Dendritic cell treated with granulocyte-macrophage colony-stimulating factor and Interleukin-4, amounts not matched to agents 40 ng/mL and 50 ng/mL, for 4 days (primary cell): ENCODE results near the gene FAM20C.

ENCODE experiments used
- H3K27ac Mint-ChIP-seq: one replicate; pipeline ENCODE4 v1.8.0; 2022; ENCODE audit warnings: mild to moderate bottlenecking, mixed read lengths
- H3K27me3 Mint-ChIP-seq: one replicate; pipeline ENCODE4 v1.8.0; 2022; ENCODE audit warnings: mild to moderate bottlenecking, mixed read lengths
- H3K36me3 Mint-ChIP-seq: one replicate; pipeline ENCODE4 v1.8.0; 2022; ENCODE audit warnings: low read depth, mixed read lengths
- H3K4me1 Mint-ChIP-seq: one replicate; pipeline ENCODE4 v1.8.0; 2022; ENCODE audit warnings: low read depth, mixed read lengths
- H3K4me3 Mint-ChIP-seq: one replicate; pipeline ENCODE4 v1.8.0; 2022; ENCODE audit warnings: mild to moderate bottlenecking, moderate library complexity, mixed read lengths
- H3K9me3 Mint-ChIP-seq: one replicate; pipeline ENCODE4 v1.8.0; 2022; ENCODE audit warnings: mixed read lengths
- intact Hi-C: fragments of 100-400 bp; cut with micrococcal nuclease; formaldehyde crosslinking; loops from one replicate; pipeline ENCODE4 v1.15.0; 2022

The FAM20C gene

DNA sequence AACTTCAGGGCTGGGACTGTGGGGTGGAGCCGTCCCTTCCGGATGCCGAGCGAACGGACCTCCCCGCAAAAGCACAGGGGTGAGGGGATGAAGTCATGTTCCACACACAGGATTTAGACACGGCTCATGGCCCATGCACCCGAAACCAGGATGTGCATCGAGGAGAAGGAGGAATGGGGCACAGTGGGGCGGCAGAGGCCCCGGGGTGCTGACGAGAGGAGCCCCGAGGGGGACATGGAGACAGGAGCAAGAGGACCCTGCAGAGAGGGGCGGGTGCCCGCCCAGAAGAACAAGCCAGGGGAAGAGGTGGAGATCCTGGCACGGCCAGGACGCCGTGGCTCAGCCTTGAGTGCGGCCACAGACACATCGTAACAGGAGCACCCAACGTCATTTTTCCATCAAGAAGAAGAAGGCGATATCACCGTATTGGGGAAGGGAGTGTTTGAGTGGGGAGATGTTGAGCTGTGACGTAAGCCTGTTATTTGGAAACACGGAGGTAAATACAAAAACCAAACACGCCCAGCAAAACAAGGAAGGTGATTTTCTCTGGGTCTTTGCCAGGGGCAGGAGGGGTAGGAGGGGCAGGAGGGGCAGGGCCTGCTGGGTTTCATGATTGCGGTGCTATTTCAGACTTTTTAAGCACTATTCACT, 72.3 kb downstream of the FAM20C start:
- intact Hi-C loops = no loop called here
- Mint-ChIP-seq H3K27ac (peak overlapping the region; percentile 0), H3K4me3 (no peak overlapping the region), H3K36me3 (peaks cover 29% of the 10 kb centered on the region), H3K27me3 (peaks cover 7% of the 10 kb centered on the region), H3K4me1 (peaks cover 20% of the 10 kb centered on the region), H3K9me3 (peaks cover 32% of the 10 kb centered on the region)

DNA sequence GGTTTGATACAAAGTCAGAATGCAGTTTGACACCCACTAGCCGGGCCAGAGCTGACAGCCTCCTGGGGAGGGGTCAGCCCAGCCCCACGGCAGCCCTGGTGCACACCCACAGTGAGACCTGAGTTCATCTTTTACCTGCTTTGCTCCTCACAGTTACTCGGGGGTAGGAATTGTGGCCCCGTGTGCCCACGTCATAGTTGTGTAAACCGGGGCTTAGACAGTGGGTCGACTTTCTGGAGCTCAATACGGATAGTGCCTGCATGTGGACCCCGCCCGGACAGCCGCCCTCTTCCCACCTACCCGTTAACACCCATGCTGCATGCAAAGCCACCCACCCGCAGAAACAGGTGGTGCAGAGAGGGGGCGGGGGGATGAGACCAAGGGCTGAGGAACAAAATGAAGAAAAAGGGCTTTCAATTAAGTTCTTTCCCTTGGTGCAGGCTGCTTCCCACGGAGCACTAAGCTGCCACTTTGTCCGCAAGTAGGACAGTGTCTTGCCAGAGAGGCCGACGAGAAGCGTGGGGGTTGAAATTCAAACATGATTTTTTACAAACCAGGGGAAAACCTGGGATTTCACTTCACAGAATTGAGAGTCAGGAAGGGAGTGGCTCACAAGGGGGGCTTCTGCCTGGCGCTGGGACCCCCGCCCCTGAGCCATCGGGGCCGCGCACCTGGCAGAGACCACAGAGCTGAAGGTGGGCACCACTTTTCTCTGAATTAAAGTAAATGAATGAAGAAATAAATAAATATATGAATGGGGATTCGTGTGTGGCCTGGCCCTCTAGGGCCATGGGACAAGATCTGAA, 73.0 kb downstream of the FAM20C start:
- Mint-ChIP-seq H3K36me3 (peaks cover 22% of the 10 kb centered on the region), H3K27me3 (peaks cover 8% of the 10 kb centered on the region), H3K9me3 (peaks cover 29% of the 10 kb centered on the region), H3K4me3 (no peak overlapping the region), H3K4me1 (peaks cover 20% of the 10 kb centered on the region), H3K27ac (no peak overlapping the region)
- intact Hi-C loops = no loop called here

DNA sequence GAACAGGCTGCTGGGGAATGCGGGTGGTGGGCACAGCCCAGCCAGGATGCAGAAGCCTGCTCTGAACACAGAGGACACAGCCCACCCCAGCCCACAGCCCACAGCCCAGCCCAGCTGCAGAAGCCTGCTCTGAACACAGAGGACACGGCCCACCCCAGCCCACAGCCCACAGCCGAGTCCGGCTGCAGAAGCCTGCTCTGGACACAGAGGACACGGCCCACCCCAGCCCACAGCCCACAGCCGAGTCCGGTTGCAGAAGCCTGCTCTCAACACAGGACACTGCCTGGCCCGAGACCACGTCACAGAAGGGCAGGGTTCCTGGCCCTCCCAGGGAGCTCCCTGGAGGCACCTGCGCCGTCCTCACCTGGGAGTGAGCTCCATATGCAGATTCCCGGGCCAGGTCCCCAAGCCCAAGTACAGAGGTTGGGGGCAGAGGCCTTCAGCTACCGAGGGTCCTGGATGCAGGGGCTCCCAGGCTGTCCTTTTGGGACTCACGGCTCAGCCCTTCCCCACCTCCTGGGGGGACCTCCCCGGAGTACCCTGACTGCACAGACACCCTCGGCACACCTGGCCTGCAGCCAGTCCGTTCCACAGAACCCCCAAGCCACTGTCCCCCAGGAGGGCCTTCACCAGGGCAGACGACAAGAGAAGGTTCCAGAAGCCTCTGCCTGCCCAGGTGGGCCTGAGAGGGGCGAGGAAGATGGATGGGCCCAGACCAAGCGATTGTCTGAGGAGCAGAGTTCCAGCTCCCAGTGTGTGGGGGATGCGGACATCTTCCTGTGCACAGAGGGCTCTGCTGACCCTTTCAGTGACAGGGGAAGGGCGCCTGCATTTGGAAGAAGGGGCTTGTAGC, 73.9 kb downstream of the FAM20C start:
- Mint-ChIP-seq H3K27me3 (peaks cover 8% of the 10 kb centered on the region), H3K4me3 (no peak overlapping the region)

DNA sequence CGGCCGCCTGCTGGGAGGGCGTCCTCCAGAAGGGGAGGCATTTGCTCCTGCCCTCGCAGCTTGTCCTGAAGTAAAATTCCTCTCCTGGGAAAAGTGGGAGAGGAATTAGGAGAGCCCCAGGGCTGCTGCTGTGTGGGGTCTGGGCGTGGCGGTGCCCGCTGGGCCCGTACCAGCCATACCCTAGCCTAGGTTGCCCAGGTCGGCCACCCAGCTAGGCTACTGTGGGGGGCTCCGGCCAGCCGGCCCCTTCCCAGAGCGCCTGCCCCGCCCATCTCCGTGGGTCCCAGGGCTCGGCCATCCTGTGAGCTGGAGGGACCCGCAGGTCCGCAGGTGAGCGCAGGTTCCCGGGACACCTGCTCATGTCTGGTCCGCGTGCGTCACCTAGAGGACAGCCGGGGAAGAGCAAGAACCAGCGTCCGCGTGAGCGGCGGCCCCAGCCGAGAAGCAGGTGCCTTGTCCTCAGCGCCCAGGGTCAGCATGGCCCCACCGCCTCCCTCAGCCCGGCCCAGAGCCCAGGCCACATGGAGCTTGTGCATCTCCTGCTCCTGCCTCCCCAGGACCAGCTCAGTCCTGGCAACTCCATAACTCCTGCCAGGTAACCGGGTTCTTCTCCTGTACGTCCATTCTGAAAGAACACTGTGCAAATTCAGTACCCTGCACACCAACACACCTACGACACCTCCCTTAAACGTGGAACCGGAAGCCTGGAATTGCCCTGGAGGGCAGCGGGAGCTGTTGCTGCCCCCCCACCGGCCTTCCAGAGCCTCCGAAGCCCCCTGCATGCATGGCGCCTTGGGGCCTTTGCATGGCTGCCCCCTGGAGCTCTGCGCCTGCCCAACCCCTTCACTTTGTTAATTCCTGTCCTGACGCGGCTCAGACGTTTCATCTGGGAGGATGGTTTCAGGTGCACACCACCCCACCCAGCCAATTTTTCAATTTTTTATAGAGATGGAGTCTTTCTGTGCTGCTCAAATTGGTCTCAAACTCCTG, 74.8 kb downstream of the FAM20C start:
- H3K27me3 Mint-ChIP-seq = peaks cover 10% of the 10 kb centered on the region
- peaks cover 19% of the 10 kb centered on the region for H3K9me3 Mint-ChIP-seq
- peaks cover 16% of the 10 kb centered on the region for H3K4me1 Mint-ChIP-seq
- H3K36me3 Mint-ChIP-seq = peaks cover 7% of the 10 kb centered on the region
- no peak overlapping the region for H3K27ac Mint-ChIP-seq
- no peak overlapping the region for H3K4me3 Mint-ChIP-seq
- intact Hi-C loops = no loop called here

More for the DNA sequence above, 73.9 kb downstream of the FAM20C start:
- intact Hi-C loops = no loop called here
- Mint-ChIP-seq H3K36me3 (peaks cover 17% of the 10 kb centered on the region), H3K4me1 (peaks cover 20% of the 10 kb centered on the region), H3K9me3 (peaks cover 29% of the 10 kb centered on the region), H3K27ac (no peak overlapping the region)

DNA sequence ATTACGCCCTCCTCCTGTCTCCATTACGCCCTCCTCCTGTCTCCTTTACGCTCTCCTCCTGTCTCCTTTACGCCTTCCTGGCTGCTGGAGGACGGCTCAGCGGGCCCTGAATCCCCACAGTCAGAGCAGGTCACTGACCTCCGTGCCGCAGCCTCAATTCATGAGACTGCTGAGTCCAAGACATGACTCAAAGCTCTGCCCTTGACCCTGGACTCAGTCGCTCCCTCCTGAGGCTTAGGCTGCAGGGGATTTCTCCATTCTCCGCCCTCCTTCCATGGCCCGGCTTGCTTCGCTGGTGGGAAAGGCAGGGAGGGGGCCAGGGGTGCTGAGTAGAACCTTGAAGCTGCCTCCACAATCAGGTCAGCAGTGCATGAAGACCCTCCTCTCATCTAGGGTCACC, 76.6 kb downstream of the FAM20C start:
- intact Hi-C loops = no loop called here
- Mint-ChIP-seq H3K36me3 (no peaks in the 10 kb centered on the region), H3K4me1 (peaks cover 9% of the 10 kb centered on the region), H3K27ac (no peak overlapping the region), H3K4me3 (no peak overlapping the region), H3K9me3 (peaks cover 30% of the 10 kb centered on the region), H3K27me3 (peaks cover 10% of the 10 kb centered on the region)

DNA sequence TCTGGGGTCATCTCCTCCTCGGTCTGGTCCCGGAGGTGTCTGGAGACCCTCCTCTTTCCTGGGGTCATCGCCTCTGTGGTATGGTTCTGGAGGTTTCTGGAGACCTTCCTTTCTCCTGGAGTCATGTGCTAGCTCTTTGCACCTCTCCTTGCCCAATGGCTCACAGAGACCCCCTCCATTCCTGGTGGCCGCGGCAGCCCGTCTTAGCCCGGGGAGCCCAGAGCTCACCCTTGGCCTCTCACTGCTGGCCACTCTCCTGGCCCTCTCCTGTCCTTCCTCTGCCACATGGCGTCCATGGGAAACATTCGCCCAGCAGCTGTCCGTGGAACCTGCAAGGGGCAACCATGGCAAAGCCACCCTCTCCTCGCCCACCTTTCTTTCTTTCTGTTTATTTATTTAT, 77.3 kb downstream of the FAM20C start:
- no peaks in the 10 kb centered on the region for H3K36me3 Mint-ChIP-seq
- peaks cover 2% of the 10 kb centered on the region for H3K4me1 Mint-ChIP-seq
- H3K4me3 Mint-ChIP-seq = no peak overlapping the region
- H3K9me3 Mint-ChIP-seq = peaks cover 30% of the 10 kb centered on the region
- intact Hi-C loops = no loop called here
- no peak overlapping the region for H3K27ac Mint-ChIP-seq
- H3K27me3 Mint-ChIP-seq = peaks cover 14% of the 10 kb centered on the region

DNA sequence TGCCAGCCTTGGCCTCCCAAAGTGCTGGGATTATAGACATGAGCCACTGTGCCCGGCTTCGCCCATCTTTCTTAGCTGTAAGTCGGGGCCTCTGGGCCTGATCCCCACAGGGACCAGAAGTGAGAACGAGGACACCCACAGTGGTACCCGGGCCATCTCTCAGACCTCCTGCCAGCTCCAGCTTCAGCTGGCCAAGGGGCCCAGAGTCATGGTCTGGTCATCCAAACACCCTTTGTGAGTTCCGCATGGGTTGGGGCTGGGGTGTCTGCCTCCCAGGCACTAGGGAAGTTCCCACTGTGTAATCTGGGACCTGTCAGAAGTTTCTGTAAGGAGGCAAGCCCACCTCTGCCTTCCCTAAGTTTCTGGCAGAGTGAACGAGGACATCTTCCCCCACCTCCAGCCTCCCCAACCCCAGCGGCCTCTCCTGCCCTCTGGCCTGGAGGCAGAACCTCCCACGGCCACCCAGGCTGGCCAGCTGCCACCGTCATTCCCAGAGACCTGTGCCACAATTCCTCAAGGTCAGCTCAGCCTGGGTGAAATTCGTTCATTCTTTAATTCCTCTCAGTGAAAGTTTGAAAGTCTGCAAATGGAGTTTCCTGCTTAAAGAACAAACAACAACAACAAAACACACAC, 78.1 kb downstream of the FAM20C start:
- H3K27ac Mint-ChIP-seq = no peak overlapping the region
- no peaks in the 10 kb centered on the region for H3K36me3 Mint-ChIP-seq
- H3K4me3 Mint-ChIP-seq = no peak overlapping the region
- H3K9me3 Mint-ChIP-seq = peaks cover 30% of the 10 kb centered on the region
- H3K27me3 Mint-ChIP-seq = peaks cover 14% of the 10 kb centered on the region
- H3K4me1 Mint-ChIP-seq = no peaks in the 10 kb centered on the region
- intact Hi-C loops = no loop called here

DNA sequence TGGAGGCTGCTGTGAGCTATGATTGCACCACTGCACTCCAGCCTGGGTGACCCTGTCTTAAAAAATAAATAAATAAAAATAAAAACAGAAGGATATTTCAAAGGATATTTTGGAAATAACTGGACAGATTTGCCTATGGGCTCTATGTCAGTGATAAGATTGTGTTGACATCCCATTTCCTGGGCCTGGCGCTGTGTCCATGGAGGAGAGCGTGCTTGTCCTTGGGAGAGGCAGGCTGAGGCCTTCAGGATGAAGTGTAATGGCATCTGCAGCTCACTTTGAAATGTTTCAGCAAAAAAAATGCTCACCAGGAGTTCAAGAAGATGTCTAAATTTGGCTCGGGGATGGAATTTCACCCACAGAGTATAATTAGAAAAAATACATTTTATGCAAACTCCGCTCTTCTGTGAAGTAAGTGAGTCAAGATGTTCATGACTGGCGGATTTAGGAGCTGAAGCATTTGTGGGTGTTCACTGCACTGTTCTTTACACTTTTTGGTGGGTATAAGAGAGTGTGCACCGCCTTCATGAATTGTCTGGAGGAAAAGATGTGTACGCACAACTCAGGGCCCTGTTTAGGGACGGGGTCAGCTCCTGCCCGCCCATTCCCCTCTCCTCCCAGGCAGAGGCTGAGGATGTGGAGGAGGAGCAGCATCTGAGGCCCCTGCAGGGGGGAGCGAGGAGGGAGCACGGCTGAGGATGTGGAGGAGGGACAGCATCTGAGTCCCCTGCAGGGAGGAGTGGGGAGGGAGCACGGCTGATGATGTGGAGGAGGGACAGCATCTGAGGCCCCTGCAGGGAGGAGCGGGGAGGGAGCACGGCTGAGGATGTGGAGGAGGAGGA, 79.1 kb downstream of the FAM20C start:
- H3K4me3 Mint-ChIP-seq = no peak overlapping the region
- H3K27me3 Mint-ChIP-seq = peaks cover 12% of the 10 kb centered on the region
- H3K27ac Mint-ChIP-seq = no peak overlapping the region
- intact Hi-C loops = no loop called here
- H3K36me3 Mint-ChIP-seq = no peaks in the 10 kb centered on the region
- H3K9me3 Mint-ChIP-seq = peaks cover 30% of the 10 kb centered on the region
- H3K4me1 Mint-ChIP-seq = no peaks in the 10 kb centered on the region

DNA sequence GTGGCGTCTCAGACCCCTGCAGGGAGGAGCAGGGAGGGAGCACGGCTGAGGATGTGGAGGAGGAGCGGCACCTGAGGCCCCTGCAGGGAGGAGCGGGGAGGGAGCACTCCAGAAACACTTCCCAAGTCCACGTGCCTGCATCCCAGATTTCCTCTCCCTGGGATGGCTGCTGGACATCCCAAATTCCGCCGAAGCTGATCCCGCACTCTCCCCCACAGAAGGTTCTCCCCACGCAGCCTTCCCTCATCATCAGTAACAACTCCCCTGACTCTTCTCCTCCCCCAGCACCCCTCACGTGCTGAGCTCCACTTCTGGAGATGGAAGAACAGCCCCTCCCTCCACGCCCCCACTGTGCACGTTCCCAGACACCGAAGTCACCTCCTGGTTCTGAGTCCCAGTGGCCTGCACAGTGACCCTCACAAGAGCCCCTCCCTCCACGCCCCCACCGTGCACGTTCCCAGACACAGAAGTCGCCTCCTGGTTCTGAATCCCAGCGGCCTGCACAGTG, 79.8 kb downstream of the FAM20C start:
- no peaks in the 10 kb centered on the region for H3K36me3 Mint-ChIP-seq
- H3K27me3 Mint-ChIP-seq = peaks cover 12% of the 10 kb centered on the region
- peaks cover 30% of the 10 kb centered on the region for H3K9me3 Mint-ChIP-seq
- H3K4me3 Mint-ChIP-seq = no peak overlapping the region
- intact Hi-C loops = no loop called here
- no peak overlapping the region for H3K27ac Mint-ChIP-seq
- H3K4me1 Mint-ChIP-seq = no peaks in the 10 kb centered on the region

DNA sequence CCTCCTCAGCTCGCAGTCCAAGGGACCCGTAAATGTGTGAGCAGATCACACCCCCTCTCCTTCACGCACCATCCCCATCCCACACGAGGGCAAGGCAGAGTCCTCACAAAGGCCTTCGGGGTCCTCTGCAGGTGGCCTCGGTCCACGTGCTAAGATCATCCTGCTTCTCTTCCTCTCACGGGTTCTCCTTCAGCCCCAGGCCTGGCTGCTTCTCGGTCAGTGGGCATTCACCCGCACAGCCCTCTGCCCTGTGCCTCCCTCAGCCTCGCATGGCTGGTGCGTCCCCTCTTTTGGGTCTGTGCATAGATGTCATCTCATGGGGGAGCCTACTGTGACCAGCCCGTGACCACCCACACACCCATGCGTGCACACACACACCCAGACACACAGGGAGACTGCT, 80.3 kb downstream of the FAM20C start:
- H3K36me3 Mint-ChIP-seq = no peaks in the 10 kb centered on the region
- intact Hi-C loops = no loop called here

DNA sequence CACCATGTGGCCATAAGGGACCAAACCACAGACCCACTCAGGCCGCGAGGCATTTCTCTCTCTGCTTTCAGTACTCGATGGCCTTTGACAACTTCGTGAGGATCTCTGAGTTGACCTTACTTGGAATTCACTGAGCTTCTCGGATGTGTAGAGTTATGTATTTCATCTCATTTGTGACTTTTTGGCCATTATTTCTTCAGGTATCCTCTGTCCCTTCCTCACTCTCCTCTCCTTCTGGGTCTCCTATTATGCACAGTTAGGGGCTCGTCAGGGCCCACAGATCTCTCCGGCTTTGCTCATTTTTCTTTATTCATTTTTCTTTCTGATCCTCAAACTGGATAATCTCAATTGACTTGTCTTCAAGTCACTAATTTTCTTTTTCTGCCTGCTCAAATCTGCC, 81.0 kb downstream of the FAM20C start:
- Mint-ChIP-seq H3K4me3 (no peak overlapping the region), H3K27me3 (peaks cover 13% of the 10 kb centered on the region), H3K4me1 (no peaks in the 10 kb centered on the region), H3K9me3 (peaks cover 30% of the 10 kb centered on the region), H3K36me3 (no peaks in the 10 kb centered on the region), H3K27ac (no peak overlapping the region)
- intact Hi-C loops = no loop called here

More for the DNA sequence above, 80.3 kb downstream of the FAM20C start:
- peaks cover 10% of the 10 kb centered on the region for H3K27me3 Mint-ChIP-seq
- H3K27ac Mint-ChIP-seq = no peak overlapping the region
- no peak overlapping the region for H3K4me3 Mint-ChIP-seq
- peaks cover 30% of the 10 kb centered on the region for H3K9me3 Mint-ChIP-seq
- no peaks in the 10 kb centered on the region for H3K4me1 Mint-ChIP-seq

DNA sequence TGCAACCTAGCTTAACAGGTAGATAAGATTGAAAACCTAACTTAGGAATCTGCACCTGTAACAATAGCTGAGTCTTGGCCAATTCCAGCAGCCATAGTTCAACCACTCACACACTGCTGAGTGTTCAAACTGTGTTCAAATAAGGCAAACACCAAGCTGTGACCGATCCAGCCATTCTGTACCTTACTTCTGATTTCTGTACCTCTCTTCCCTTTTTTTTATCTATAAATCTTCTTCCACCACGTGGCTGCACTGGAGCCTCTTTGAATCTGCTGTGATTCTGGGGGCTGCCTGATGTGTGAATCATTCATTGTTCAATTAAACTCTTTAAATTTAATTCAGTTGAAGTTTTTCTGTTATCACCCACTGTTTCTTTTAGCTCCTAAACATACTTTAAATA, 81.9 kb downstream of the FAM20C start:
- Mint-ChIP-seq H3K9me3 (peaks cover 30% of the 10 kb centered on the region), H3K36me3 (no peaks in the 10 kb centered on the region), H3K27ac (no peak overlapping the region), H3K4me3 (no peak overlapping the region), H3K27me3 (peaks cover 13% of the 10 kb centered on the region), H3K4me1 (no peaks in the 10 kb centered on the region)
- intact Hi-C loops = no loop called here
